ENCODE measurements around the gene USP5.

Gene USP5

DNA sequence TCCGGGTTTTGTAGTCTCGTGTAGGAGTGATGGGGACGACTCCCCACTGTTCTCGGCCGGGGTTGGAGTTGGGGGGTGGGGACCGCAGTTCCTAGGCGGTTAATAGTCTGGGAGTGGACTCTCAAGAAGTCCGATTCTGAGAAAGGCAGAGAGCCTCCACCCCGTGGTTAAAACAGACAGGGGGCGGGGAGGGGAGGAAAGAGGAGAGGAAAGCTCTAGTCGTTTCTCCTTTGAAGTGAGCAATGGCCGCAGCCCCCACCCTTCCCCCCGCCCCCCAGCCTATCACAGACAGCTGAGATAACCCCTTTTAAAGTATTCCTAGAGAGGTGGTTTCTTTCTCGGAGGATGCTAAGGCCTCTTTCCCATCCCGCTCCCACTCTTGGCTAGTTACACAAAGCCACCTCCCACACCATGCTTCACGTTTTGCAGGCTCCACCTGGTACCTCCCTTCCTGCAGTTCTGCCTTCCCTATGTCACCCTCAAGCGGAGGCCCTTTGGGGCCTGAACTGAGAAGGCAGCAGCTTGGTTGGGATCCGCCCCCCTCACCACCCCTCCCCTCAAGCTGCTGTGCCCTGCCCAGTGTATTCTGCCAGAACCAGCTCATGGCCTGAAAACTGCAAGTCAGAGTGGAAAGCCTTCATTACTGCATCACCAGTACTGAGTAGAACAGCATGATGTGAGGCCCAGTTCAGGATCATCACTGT lies 853 bp downstream of the USP5 start:
- Histone ChIP-seq H3K36me3 (ENCODE audit: control insufficient read depth, low read length) (peaks cover 73% of the 10 kb centered on the region), H3K9me2 (replicated peaks; ENCODE audit: control insufficient read depth, low read length) (no peaks in the 10 kb centered on the region), H3K27ac (ENCODE audit: low read depth, low read length) (0 out of 2 replicates have a peak overlapping the region, but pooled peaks have one; percentile 23)

DNA sequence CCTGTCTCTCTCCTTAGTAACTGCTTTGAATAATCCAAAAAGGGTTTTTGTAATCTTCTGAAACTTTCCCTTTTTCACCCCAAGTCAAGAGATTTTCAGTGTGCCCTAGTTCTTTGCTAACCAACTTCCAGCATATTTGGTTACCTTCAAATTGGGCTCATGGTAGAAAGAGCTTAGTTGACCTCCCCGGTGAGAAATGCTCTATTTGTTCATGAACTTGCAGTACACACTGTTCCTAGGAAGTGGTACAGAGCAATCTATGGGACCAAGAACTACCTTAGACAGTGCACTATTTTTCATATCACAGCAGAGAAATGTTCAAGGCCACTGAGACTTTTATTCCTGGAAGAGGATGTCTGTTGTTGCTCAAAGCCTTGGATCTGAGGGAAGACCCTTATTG lies 1.7 kb downstream of the USP5 start:
- no peaks in the 10 kb centered on the region for H4K20me1 ChIP-seq (ENCODE audit: control insufficient read depth, insufficient read depth, low read depth, low read length)
- no peaks in the 10 kb centered on the region for H3K27me3 ChIP-seq (ENCODE audit: control insufficient read depth, low read length)
- peak overlapping the region; percentile 77 for H3K4me3 ChIP-seq (ENCODE audit: low read length)
- peak overlapping the region; percentile 99 for H3K4me2 ChIP-seq (ENCODE audit: low read length)
- no peaks in the 10 kb centered on the region for H3K9me2 ChIP-seq (replicated peaks; ENCODE audit: control insufficient read depth, low read length)
- no peaks in the 10 kb centered on the region; the same call in 1 of the 2 replicates for H3F3A ChIP-seq (ENCODE audit: control insufficient read depth, insufficient read depth)
- peaks cover 51% of the 10 kb centered on the region for H3K79me2 ChIP-seq (ENCODE audit: control insufficient read depth, low read length)
- H3K27ac ChIP-seq (ENCODE audit: low read depth, low read length) = no peak overlapping the region
- peaks cover 32% of the 10 kb centered on the region for H3K4me1 ChIP-seq (ENCODE audit: control insufficient read depth, low read length)
- no peaks in the 10 kb centered on the region for H3K9me3 ChIP-seq (ENCODE audit: control insufficient read depth, insufficient read depth, low read length)
- H3K36me3 ChIP-seq (ENCODE audit: control insufficient read depth, low read length) = peaks cover 73% of the 10 kb centered on the region
- no peak for TF ChIP-seq EZH2phosphoT487 (IDR thresholded peaks at IDR 0.05; ENCODE audit: borderline replicate concordance, low read length)
- TF ChIP-seq, protein P1, sequence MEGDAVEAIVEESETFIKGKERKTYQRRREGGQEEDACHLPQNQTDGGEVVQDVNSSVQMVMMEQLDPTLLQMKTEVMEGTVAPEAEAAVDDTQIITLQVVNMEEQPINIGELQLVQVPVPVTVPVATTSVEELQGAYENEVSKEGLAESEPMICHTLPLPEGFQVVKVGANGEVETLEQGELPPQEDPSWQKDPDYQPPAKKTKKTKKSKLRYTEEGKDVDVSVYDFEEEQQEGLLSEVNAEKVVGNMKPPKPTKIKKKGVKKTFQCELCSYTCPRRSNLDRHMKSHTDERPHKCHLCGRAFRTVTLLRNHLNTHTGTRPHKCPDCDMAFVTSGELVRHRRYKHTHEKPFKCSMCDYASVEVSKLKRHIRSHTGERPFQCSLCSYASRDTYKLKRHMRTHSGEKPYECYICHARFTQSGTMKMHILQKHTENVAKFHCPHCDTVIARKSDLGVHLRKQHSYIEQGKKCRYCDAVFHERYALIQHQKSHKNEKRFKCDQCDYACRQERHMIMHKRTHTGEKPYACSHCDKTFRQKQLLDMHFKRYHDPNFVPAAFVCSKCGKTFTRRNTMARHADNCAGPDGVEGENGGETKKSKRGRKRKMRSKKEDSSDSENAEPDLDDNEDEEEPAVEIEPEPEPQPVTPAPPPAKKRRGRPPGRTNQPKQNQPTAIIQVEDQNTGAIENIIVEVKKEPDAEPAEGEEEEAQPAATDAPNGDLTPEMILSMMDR (IDR thresholded peaks at IDR 0.05; ENCODE audit: low read depth, low read length, poor library complexity, severe bottlenecking) = no peak

More for the DNA sequence above, 853 bp downstream of the USP5 start:
- H3K4me1 ChIP-seq (ENCODE audit: control insufficient read depth, low read length) = peaks cover 32% of the 10 kb centered on the region
- H3F3A ChIP-seq (ENCODE audit: control insufficient read depth, insufficient read depth) = no peaks in the 10 kb centered on the region; the same call in 1 of the 2 replicates
- no peaks in the 10 kb centered on the region for H3K9me3 ChIP-seq (ENCODE audit: control insufficient read depth, insufficient read depth, low read length)
- no peak for TF ChIP-seq EZH2phosphoT487 (IDR thresholded peaks at IDR 0.05; ENCODE audit: borderline replicate concordance, low read length)
- TF ChIP-seq, protein P1 (IDR thresholded peaks at IDR 0.05; ENCODE audit: low read depth, low read length, poor library complexity, severe bottlenecking) = no peak
- peak overlapping the region; percentile 77 for H3K4me3 ChIP-seq (ENCODE audit: low read length)
- H3K79me2 ChIP-seq (ENCODE audit: control insufficient read depth, low read length) = peaks cover 51% of the 10 kb centered on the region
- no peaks in the 10 kb centered on the region for H4K20me1 ChIP-seq (ENCODE audit: control insufficient read depth, insufficient read depth, low read depth, low read length)
- H3K27me3 ChIP-seq (ENCODE audit: control insufficient read depth, low read length) = no peaks in the 10 kb centered on the region
- peak overlapping the region; percentile 99 for H3K4me2 ChIP-seq (ENCODE audit: low read length)

DNA sequence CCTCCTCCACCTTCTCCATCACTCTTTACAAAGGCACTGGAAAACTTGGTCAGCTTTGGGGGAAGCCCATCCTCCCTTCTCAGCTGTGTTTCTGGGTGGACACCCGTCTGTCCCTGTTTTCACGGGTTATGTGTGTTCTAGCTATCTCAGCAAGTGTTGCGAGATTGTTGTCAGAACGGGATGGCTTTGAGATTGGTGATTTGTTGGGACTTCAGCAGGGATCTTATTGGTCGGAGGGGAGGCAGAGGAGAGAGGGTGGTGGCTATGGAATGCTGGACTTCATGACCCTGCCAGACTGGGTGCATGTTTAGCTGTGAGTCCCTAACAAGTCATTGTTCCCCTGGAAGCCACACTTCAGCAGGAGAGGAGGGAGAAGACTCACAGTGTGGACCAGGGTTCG lies 2.1 kb downstream of the USP5 start:
- Histone ChIP-seq H3K9me2 (replicated peaks; ENCODE audit: control insufficient read depth, low read length) (no peaks in the 10 kb centered on the region), H3K4me2 (ENCODE audit: low read length) (no peak overlapping the region; the same call in 1 of the 2 replicates), H3K27me3 (ENCODE audit: control insufficient read depth, low read length) (no peaks in the 10 kb centered on the region), H3K9me3 (ENCODE audit: control insufficient read depth, insufficient read depth, low read length) (no peaks in the 10 kb centered on the region), H3K36me3 (ENCODE audit: control insufficient read depth, low read length) (peaks cover 73% of the 10 kb centered on the region), H3F3A (ENCODE audit: control insufficient read depth, insufficient read depth) (no peaks in the 10 kb centered on the region; the same call in 1 of the 2 replicates), H3K79me2 (ENCODE audit: control insufficient read depth, low read length) (peaks cover 49% of the 10 kb centered on the region), H3K4me3 (ENCODE audit: low read length) (no peak overlapping the region), H4K20me1 (ENCODE audit: control insufficient read depth, insufficient read depth, low read depth, low read length) (no peaks in the 10 kb centered on the region), H3K4me1 (ENCODE audit: control insufficient read depth, low read length) (peaks cover 30% of the 10 kb centered on the region), H3K27ac (ENCODE audit: low read depth, low read length) (no peak overlapping the region)
- TF ChIP-seq, protein P1 (IDR thresholded peaks at IDR 0.05; ENCODE audit: low read depth, low read length, poor library complexity, severe bottlenecking) = no peak
- TF ChIP-seq EZH2phosphoT487 (IDR thresholded peaks at IDR 0.05; ENCODE audit: borderline replicate concordance, low read length) = no peak
